H1 (cell line): ENCODE data around the gene CASQ1. TPM values are rescaled to one million over a fixed set of nuclear protein-coding genes. Genes with fewer than 3 reads are reported as not detected.

Experiments used
- CTCF ChIA-PET: fragments of 300-600 bp; sonication (Branson Sonifier 250); formaldehyde crosslinking; loops from one replicate; lab custom pipeline; 2021; ENCODE audit not compliant: partially characterized antibody; lab: Charles Lee
- POLR2A ChIA-PET: fragments of 300-600 bp; sonication (Branson Sonifier 250); formaldehyde crosslinking; loops from one replicate; lab custom pipeline; 2021; ENCODE audit warnings: inconsistent platforms; ENCODE audit not compliant: partially characterized antibody; lab: Charles Lee
- DNase-seq, 2 experiments: peaks; one replicate each; pipeline versions ENCODE4 v3.0.0 to v3.0.0-alpha.2; 2010 to 2022; ENCODE audit warnings: low spot score in 2 of 2, low read depth in 1 of 2, mixed read lengths in 1 of 2
- FAIRE-seq: peaks from 2 replicates; lab custom pipeline; 2011; peaks lifted over from hg19 to GRCh38; lab: Jason Lieb, UNC
- H2AFZ ChIP-seq: 2 replicates; pipeline ENCODE4 v1.8.1; 2012; ENCODE audit warnings: low read length, inconsistent platforms
- H2AK5ac ChIP-seq: 2 replicates; pipeline ENCODE4 v1.6.1; 2013; ENCODE audit warnings: low read depth, low read length
- H2BK120ac ChIP-seq: replicated peaks from 2 replicates; pipeline ENCODE3; 2013; ENCODE audit warnings: low read depth, low read length, inconsistent platforms
- H2BK12ac ChIP-seq: 2 replicates; pipeline ENCODE4 v1.6.1; 2013; ENCODE audit warnings: low read depth, low read length
- H2BK15ac ChIP-seq: 2 replicates; pipeline ENCODE4 v1.6.1; 2013; ENCODE audit warnings: low read length
- H2BK20ac ChIP-seq: 2 replicates; pipeline ENCODE4 v1.6.1; 2013; ENCODE audit warnings: low read length
- H2BK5ac ChIP-seq: 2 replicates; pipeline ENCODE4 v1.6.1; 2013; ENCODE audit warnings: low read depth, low read length
- H3K14ac ChIP-seq: 2 replicates; pipeline ENCODE4 v1.6.1; 2013; ENCODE audit warnings: inconsistent platforms; ENCODE audit not compliant: insufficient read length
- H3K18ac ChIP-seq: 2 replicates; pipeline ENCODE4 v1.6.1; 2013; ENCODE audit warnings: low read length; ENCODE audit errors: extremely low read depth
- H3K23ac ChIP-seq: 2 replicates; pipeline ENCODE4 v1.6.1; 2013; ENCODE audit warnings: inconsistent platforms; ENCODE audit not compliant: insufficient read length
- H3K23me2 ChIP-seq: 2 replicates; pipeline ENCODE4 v1.6.1; 2013; ENCODE audit warnings: low read depth, low read length
- H3K27ac ChIP-seq: 2 replicates; pipeline ENCODE4 v1.6.1; 2011; ENCODE audit warnings: low read depth, low read length, inconsistent platforms
- H3K27me3 ChIP-seq, 4 experiments: replicated peaks in 1 of 4; 1 replicate in 1 of 4; 2 replicates in 3 of 4; pipeline versions ENCODE4 v1.6.1 to v1.8.1; 2011 to 2013; ENCODE audit warnings: low read length in 3 of 4, mild to moderate bottlenecking in 3 of 4, inconsistent platforms in 2 of 4, mixed read lengths in 2 of 4, moderate library complexity in 1 of 4; ENCODE audit not compliant: control insufficient read depth in 3 of 4, insufficient read depth in 3 of 4; ENCODE audit errors: extremely low read depth in 1 of 4
- H3K36me3 ChIP-seq, 4 experiments: 2 replicates each; pipeline versions ENCODE4 v1.6.1 to v1.8.1; 2011 to 2013; ENCODE audit warnings: mild to moderate bottlenecking in 4 of 4, low read length in 3 of 4, moderate library complexity in 2 of 4, control low read depth in 1 of 4, inconsistent platforms in 1 of 4; ENCODE audit not compliant: insufficient read depth in 4 of 4, control insufficient read depth in 2 of 4
- H3K4ac ChIP-seq: replicated peaks from 2 replicates; pipeline ENCODE3; 2013; ENCODE audit warnings: low read length, low read depth, mixed read lengths, inconsistent platforms; ENCODE audit not compliant: insufficient read length
- H3K4me1 ChIP-seq, 4 experiments: replicated peaks in 1 of 4; 1 replicate in 1 of 4; 2 replicates in 3 of 4; pipeline versions ENCODE4 v1.6.1 to v1.8.1; 2011 to 2013; ENCODE audit warnings: low read length in 3 of 4, inconsistent platforms in 2 of 4, mixed read lengths in 1 of 4; ENCODE audit not compliant: insufficient read depth in 4 of 4, control insufficient read depth in 3 of 4
- H3K4me2 ChIP-seq, 2 experiments: 2 replicates each; pipeline versions ENCODE4 v1.6.1 to v1.8.1; 2011 to 2013; ENCODE audit warnings: low read depth in 2 of 2, low read length in 2 of 2, control low read depth in 1 of 2, inconsistent platforms in 1 of 2, mild to moderate bottlenecking in 1 of 2; ENCODE audit not compliant: insufficient read depth in 1 of 2
- H3K4me3 ChIP-seq, 4 experiments: fragments of 200-600, 300-600 bp in 1 of 4; sonication (generic), shearing (Covaris generic), sonication (Bioruptor Twin) in 1 of 4; 2 replicates each; pipeline versions ENCODE4 v1.5.1 to v1.8.1; 2011 to 2016; ENCODE audit warnings: low read length in 4 of 4, low read depth in 3 of 4, control low read depth in 2 of 4, inconsistent platforms in 2 of 4, mild to moderate bottlenecking in 2 of 4, mixed read lengths in 1 of 4, moderate library complexity in 1 of 4; ENCODE audit not compliant: insufficient read depth in 2 of 4; ENCODE audit errors: extremely low read depth in 1 of 4
- H3K56ac ChIP-seq: replicated peaks from 2 replicates; pipeline ENCODE3; 2013; ENCODE audit warnings: low read depth, mild to moderate bottlenecking, mixed read lengths, low read length, inconsistent platforms; ENCODE audit not compliant: insufficient read length
- H3K79me1 ChIP-seq: 2 replicates; pipeline ENCODE4 v1.6.1; 2013; ENCODE audit warnings: low read depth, low read length, control low read depth
- H3K79me2 ChIP-seq, 2 experiments: 2 replicates each; pipeline versions ENCODE4 v1.6.1 to v1.8.1; 2012 to 2013; ENCODE audit warnings: low read length in 2 of 2, mild to moderate bottlenecking in 2 of 2, inconsistent platforms in 1 of 2; ENCODE audit not compliant: insufficient read depth in 2 of 2, control insufficient read depth in 1 of 2
- H3K9ac ChIP-seq, 4 experiments: replicated peaks in 1 of 4; 1 replicate in 1 of 4; 2 replicates in 3 of 4; pipeline versions ENCODE4 v1.6.1 to v1.8.1; 2011 to 2013; ENCODE audit warnings: low read depth in 3 of 4, low read length in 3 of 4, control low read depth in 2 of 4, mild to moderate bottlenecking in 2 of 4, moderate library complexity in 2 of 4, inconsistent platforms in 1 of 4; ENCODE audit errors: extremely low read depth in 1 of 4
- H3K9me3 ChIP-seq, 2 experiments: 2 replicates each; pipeline versions ENCODE4 v1.6.1 to v1.8.1; 2012 to 2013; ENCODE audit warnings: mild to moderate bottlenecking in 2 of 2, moderate library complexity in 2 of 2, control low read depth in 1 of 2, inconsistent platforms in 1 of 2, low read depth in 1 of 2, low read length in 1 of 2, mixed read lengths in 1 of 2; ENCODE audit not compliant: insufficient read depth in 2 of 2
- H4K20me1 ChIP-seq, 2 experiments: replicated peaks in 1 of 2; 2 replicates each; pipeline versions ENCODE3 to v1.8.1; 2011 to 2013; ENCODE audit warnings: inconsistent platforms in 2 of 2, low read length in 2 of 2, mild to moderate bottlenecking in 1 of 2; ENCODE audit not compliant: insufficient read depth in 2 of 2, control insufficient read depth in 1 of 2
- H4K5ac ChIP-seq: 2 replicates; pipeline ENCODE4 v1.6.1; 2013; ENCODE audit warnings: low read length, low read depth, mixed read lengths, inconsistent platforms; ENCODE audit not compliant: insufficient read length
- H4K8ac ChIP-seq: 2 replicates; pipeline ENCODE4 v1.8.0; 2013; ENCODE audit warnings: mild to moderate bottlenecking, moderate library complexity, low read length, inconsistent platforms; ENCODE audit not compliant: insufficient read depth; ENCODE audit errors: extremely low read depth
- H4K91ac ChIP-seq: replicated peaks from 2 replicates; pipeline ENCODE3; 2013; ENCODE audit warnings: low read length, mixed read lengths, inconsistent platforms; ENCODE audit not compliant: insufficient read length
- BCL11A ChIP-seq, 2 experiments: IDR thresholded peaks; one replicate each; pipeline ENCODE4 v1.6.1; 2011; ENCODE audit warnings: low read depth in 2 of 2, low read length in 2 of 2, mild to moderate bottlenecking in 2 of 2
- CBX8 ChIP-seq: fragments of 300-800, 300-1000 bp; sonication (generic); IDR thresholded peaks from 2 replicates; pipeline ENCODE4 v1.7.1; 2016; ENCODE audit warnings: low read depth, low read length, borderline replicate concordance
- CHD1 ChIP-seq: IDR thresholded peaks from 2 replicates; pipeline ENCODE4 v1.6.1; 2012; ENCODE audit warnings: low read depth, low read length, improper control_type of control experiment
- KDM4A ChIP-seq: IDR thresholded peaks from one replicate; pipeline ENCODE4 v1.7.1; 2012; ENCODE audit warnings: low read depth, mild to moderate bottlenecking, moderate library complexity, low read length, inconsistent platforms; ENCODE audit not compliant: severe bottlenecking
- POLR2AphosphoS5 ChIP-seq: IDR thresholded peaks from 2 replicates; pipeline ENCODE4 v1.6.1; 2011; ENCODE audit warnings: low read depth, low read length
- RFX5 ChIP-seq: IDR thresholded peaks from 2 replicates; pipeline ENCODE4 v1.6.1; 2011; ENCODE audit warnings: low read depth, low read length, improper control_type of control experiment, borderline replicate concordance
- RNF2 ChIP-seq: fragments of 200-900, 300-1000 bp; sonication (generic); IDR thresholded peaks from 2 replicates; pipeline ENCODE4 v1.7.1; 2016; ENCODE audit warnings: borderline replicate concordance, low read depth, mild to moderate bottlenecking, antibody characterized with exemption, low read length; ENCODE audit not compliant: poor library complexity, severe bottlenecking; ENCODE audit errors: missing control alignments
- SIN3A ChIP-seq, 2 experiments: IDR thresholded peaks in 1 of 2; conservative IDR thresholded peaks in 1 of 2; 2 replicates each; pipeline ENCODE4 v1.6.1; 2011 to 2012; ENCODE audit warnings: low read length in 2 of 2, improper control_type of control experiment in 1 of 2, low read depth in 1 of 2, mild to moderate bottlenecking in 1 of 2
- TAF7 ChIP-seq: optimal IDR thresholded peaks from 2 replicates; pipeline ENCODE3; 2011; ENCODE audit warnings: low read depth, mild to moderate bottlenecking, inconsistent platforms, low read length, moderate library complexity, borderline replicate concordance
- WGBS, 2 experiments: shearing (Covaris generic) in 1 of 2; methylation state at CpG; one replicate each; pipeline versions ENCODE4 v1.1.6 to v1.1.7; 2013 to 2015; ENCODE audit warnings: low lambda C conversion rate in 2 of 2, mixed read lengths in 2 of 2, inconsistent platforms in 1 of 2, low coverage in 1 of 2, missing lambda C conversion rate in 1 of 2; ENCODE audit not compliant: insufficient replicate concordance in 2 of 2, insufficient coverage in 1 of 2, insufficient read length in 1 of 2; ENCODE audit errors: extremely low coverage in 1 of 2, missing lambda C conversion rate in 1 of 2; 5-methylcytosine and 5-hydroxymethylcytosine counted together
- polyA plus RNA-seq, 7 experiments: library from polyadenylated mRNA; depleted of rRNA in 3 of 7; stranded (reverse) in 5 of 7; unstranded in 2 of 7; fragments of >200 nt in 5 of 7; fragments of 200-250 nt in 2 of 7; gene quantifications; 1 replicate in 5 of 7; 2 replicates in 1 of 7; 4 replicates in 1 of 7; pipeline versions ENCODE4 v1.2.1 to v1.2.3, GENCODE V29; 2011 to 2013; ENCODE audit warnings: missing spikeins in 2 of 7, mixed read lengths in 2 of 7
- total RNA-seq: library from RNA; stranded (reverse); fragmentation: NEBNext Ultra II Directional; extraction: Animal tissue kit (Norgen Biotek cat#: 25700); gene quantifications from 2 replicates; pipeline ENCODE4 v1.2.1, GENCODE V29; 2021

CASQ1 gene
- total and polyA plus RNA-seq, 2 of the 8 experiments (the other 6 are each of a cell fraction or from before 2014, with no cell fraction given): 0.80 to 1.3 TPM

DNA sequence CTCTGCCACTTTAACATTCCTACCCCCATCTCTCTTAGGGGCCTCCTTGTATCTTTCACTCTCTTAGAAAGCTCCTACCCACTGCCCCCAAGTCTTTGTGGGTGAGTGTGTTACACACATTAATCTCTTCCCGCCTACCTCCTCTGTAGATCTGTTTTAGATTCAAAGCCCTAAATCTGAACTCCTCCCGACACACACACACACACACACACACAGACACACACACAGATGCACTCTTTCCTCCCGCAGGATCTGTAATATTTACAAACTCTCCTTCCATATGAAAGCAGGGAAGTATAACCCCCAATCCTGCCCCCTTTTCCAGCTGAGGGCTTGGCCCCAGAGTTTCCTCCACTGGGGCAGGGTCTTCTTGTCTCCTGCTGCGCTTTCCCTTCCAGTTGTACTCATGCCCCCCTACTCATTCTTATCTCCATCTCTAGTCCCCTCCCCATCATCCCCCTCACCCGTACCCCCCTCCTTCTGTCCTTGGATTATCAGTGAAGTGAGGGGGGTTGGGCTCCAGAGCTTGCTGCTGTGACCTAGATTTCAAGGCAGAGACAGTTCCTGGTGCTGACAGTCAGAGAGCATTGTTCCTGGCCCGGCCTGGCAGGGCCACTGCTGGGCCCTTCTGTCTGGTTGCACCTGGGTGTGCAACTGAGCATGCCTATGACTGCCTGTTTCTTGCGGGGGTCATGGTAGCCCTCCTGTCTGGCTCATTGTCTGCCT, 19.1 kb downstream of the CASQ1 start:
- Histone ChIP-seq H2AK5ac (no peak overlapping the region), H4K91ac (no peak overlapping the region), H4K20me1 (peaks cover 2 to 21% of the 10 kb centered on the region in 2 experiments), H3K27ac (no peak overlapping the region), H3K18ac (peak overlapping the region; percentile 39; the same call in 1 of the 2 replicates), H2BK5ac (no peak overlapping the region), H3K4me3 (no peak overlapping the region), H3K4me1 (peaks cover 17 to 37% (median 21%) of the 10 kb centered on the region in 4 experiments), H3K14ac (no peak overlapping the region), H3K23me2 (peaks cover 9% of the 10 kb centered on the region), H3K4me2 (peak overlapping the region in 1 of 2 experiments; percentile 42; a peak in 3 of 4 replicates), H2BK15ac (no peak overlapping the region), H3K79me2 (peaks cover 8% of the 10 kb centered on the region in 2 experiments; a peak in 2 of 4 replicates), H2BK12ac (no peak overlapping the region; the same call in 1 of the 2 replicates), H3K9me3 (no peaks in the 10 kb centered on the region), H2BK20ac (no peak overlapping the region), H3K79me1 (peaks cover 11% of the 10 kb centered on the region), H3K4ac (no peak overlapping the region), H3K36me3 (peaks cover 10 to 29% (median 23%) of the 10 kb centered on the region in 4 experiments; a peak in 7 of 8 replicates), H3K23ac (no peak overlapping the region), H3K9ac (no peak overlapping the region), H4K8ac (no peak overlapping the region; the same call in 1 of the 2 replicates), H3K56ac (no peak overlapping the region), H2BK120ac (no peak overlapping the region), H4K5ac (no peak overlapping the region), H2AFZ (no peak overlapping the region), H3K27me3 (no peaks in the 10 kb centered on the region)
- no peak for DNase-seq
- 79% methylated on average over 7 of the region's 7 CpGs; no CpG with 5 or more reads in 1 of the 2 experiments for WGBS, 2 experiments
- no peak for TF ChIP-seq KDM4A
- no peak for TF ChIP-seq BCL11A (IDR thresholded peaks at IDR 0.05; ENCODE audit: low read depth in 2 of 2, low read length in 2 of 2)
- no peak for TF ChIP-seq CHD1
- TF ChIP-seq RNF2: no peak
- TF ChIP-seq TAF7: no peak
- TF ChIP-seq RFX5: no peak
- TF ChIP-seq SIN3A (conservative IDR thresholded peaks at IDR 0.05 in 1 of 2, IDR thresholded peaks at IDR 0.05 in 1 of 2; ENCODE audit: low read depth in 1 of 2, low read length in 2 of 2): 0 out of 4 replicates have a peak, but pooled peaks of 1 of the 2 experiments have one; percentile 26
- no peak for TF ChIP-seq POLR2AphosphoS5
- no peak for TF ChIP-seq CBX8
- FAIRE-seq: no peak
- ChIA-PET CTCF (interaction anchor here (0.8 to 20.4 kb wide), 11 partner anchors 11 to 133 kb away, joined by 3 to 257 read pairs (median 10); partner anchors contain the start of genes ATP1A2 and CASQ1), POLR2A (interaction anchor here (0.9 to 11.3 kb wide), 16 partner anchors 10 to 113 kb away, joined by 3 to 107 read pairs (median 5); partner anchors contain the start of gene CASQ1)
